ENCODE data around the gene AVEN. TPM values are rescaled to one million over a fixed set of nuclear protein-coding genes. Genes with fewer than 3 reads are reported as not detected.
A peak's percentile ranks its signal among the peaks of the same experiment; 100 is the strongest.

AVEN gene
- total RNA-seq, 1 donor from 2014 or later = 17.3 TPM

DNA sequence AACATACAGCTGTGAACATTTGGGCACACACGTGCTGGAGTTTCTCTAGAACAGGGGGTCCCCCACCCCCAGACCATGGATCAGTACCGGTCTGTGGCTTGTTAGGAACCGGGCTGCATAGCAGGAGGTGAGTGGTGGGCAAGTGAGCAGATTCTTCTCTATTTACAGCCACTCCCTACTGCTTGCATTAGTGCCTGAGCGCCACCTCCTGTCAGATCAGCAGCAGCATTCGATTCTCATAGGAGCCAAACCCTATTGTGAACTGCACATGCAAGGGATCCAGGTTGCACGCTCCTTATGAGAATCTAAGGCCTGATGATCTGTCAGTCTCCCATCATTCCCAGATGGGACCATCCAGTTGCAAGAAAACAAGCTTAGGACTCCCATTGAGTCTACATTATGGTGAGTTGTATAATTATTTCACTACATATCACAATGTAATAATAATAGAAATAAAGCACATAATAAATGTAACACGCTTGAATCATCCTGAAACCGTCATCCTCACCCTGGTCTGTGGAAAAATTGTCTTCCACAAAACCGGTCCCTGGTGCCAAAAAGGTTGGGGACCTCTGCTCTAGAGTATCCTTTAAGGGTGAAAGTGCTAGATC is 44.9 kb downstream of the AVEN start:
- Histone ChIP-seq H3K27ac (no peak overlapping the region), H3K9me3 (no peaks in the 10 kb centered on the region), H3K36me3 (no peaks in the 10 kb centered on the region), H3K27me3 (no peaks in the 10 kb centered on the region), H3K4me1 (no peaks in the 10 kb centered on the region), H3K4me3 (no peak overlapping the region)
- TF ChIP-seq, protein P1, sequence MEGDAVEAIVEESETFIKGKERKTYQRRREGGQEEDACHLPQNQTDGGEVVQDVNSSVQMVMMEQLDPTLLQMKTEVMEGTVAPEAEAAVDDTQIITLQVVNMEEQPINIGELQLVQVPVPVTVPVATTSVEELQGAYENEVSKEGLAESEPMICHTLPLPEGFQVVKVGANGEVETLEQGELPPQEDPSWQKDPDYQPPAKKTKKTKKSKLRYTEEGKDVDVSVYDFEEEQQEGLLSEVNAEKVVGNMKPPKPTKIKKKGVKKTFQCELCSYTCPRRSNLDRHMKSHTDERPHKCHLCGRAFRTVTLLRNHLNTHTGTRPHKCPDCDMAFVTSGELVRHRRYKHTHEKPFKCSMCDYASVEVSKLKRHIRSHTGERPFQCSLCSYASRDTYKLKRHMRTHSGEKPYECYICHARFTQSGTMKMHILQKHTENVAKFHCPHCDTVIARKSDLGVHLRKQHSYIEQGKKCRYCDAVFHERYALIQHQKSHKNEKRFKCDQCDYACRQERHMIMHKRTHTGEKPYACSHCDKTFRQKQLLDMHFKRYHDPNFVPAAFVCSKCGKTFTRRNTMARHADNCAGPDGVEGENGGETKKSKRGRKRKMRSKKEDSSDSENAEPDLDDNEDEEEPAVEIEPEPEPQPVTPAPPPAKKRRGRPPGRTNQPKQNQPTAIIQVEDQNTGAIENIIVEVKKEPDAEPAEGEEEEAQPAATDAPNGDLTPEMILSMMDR (IDR thresholded peaks at IDR 0.05) = peak in 1 of 3 experiments; percentile 21
- intact Hi-C loops (cut with DNase I) = no loop called here
- no peak for DNase-seq (ENCODE audit: low spot score in 2 of 2)

GRCh38 chr15:33988384-33988783 is 50.6 kb downstream of the AVEN start:
- TF ChIP-seq, protein P1 (IDR thresholded peaks at IDR 0.05) = no peak
- Histone ChIP-seq H3K4me1 (no peaks in the 10 kb centered on the region), H3K4me3 (no peak overlapping the region), H3K27me3 (no peaks in the 10 kb centered on the region), H3K27ac (no peak overlapping the region), H3K9me3 (no peaks in the 10 kb centered on the region), H3K36me3 (no peaks in the 10 kb centered on the region)
- intact Hi-C loops (cut with DNase I) = no loop called here
- no peak for DNase-seq (ENCODE audit: low spot score in 2 of 2)

GRCh38 chr15:33987444-33987843 is 51.6 kb downstream of the AVEN start:
- no peak for DNase-seq (ENCODE audit: low spot score in 2 of 2)
- no peak overlapping the region for H3K27ac ChIP-seq
- H3K36me3 ChIP-seq = no peaks in the 10 kb centered on the region
- no peak overlapping the region for H3K4me3 ChIP-seq
- no peaks in the 10 kb centered on the region for H3K27me3 ChIP-seq
- intact Hi-C loops (cut with DNase I) = no loop called here
- H3K9me3 ChIP-seq = no peaks in the 10 kb centered on the region
- TF ChIP-seq, protein P1 (IDR thresholded peaks at IDR 0.05) = no peak
- H3K4me1 ChIP-seq = no peaks in the 10 kb centered on the region

DNA sequence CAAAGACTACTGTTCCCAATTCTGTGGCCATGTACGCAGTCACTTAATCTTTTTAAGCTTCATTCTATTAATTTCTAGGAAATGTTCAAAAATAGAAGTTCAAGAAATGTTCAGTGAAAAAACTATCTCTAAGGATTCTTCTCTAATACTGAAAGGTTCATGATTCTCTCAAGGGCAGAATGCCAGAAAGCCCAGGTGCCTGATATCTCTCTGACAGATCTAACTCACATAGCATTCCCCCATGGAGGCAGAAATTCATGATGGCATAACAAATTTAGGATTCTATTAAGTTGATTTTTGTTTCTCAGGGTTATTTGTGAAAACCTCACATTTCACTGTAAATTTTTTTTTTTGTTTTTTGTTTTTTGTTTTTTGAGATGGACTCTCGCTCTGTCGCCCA is 53.3 kb downstream of the AVEN start:
- DNase-seq (ENCODE audit: low spot score in 2 of 2) = no peak
- Histone ChIP-seq H3K4me3 (no peak overlapping the region), H3K9me3 (no peaks in the 10 kb centered on the region), H3K36me3 (no peaks in the 10 kb centered on the region), H3K27ac (peak overlapping the region in 1 of 2 donors; percentile 62), H3K4me1 (no peaks in the 10 kb centered on the region), H3K27me3 (no peaks in the 10 kb centered on the region)
- intact Hi-C loops (cut with DNase I) = no loop called here
- TF ChIP-seq, protein P1 (IDR thresholded peaks at IDR 0.05) = no peak

DNA sequence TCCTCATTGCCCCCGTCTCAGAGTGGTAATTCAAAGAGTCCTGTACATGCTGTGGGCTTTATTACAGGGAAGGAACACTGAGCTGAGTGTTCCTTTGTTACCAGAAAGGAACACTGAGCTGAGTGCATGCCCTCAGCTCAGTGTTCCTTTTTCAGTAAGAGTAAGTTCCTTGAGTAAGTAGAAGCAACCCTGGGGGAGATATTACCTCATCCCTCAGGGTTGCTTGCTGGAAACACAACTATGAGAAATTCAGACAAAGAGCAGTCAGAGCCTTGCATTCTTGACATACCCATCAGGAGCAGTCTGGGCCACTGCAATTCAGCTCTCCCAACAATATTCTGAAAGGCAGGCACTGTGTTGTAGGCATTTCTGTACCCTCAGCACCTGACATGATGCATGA is 53.7 kb downstream of the AVEN start:
- Histone ChIP-seq H3K9me3 (no peaks in the 10 kb centered on the region), H3K4me1 (no peaks in the 10 kb centered on the region), H3K27ac (peak overlapping the region in 1 of 2 donors; percentile 62), H3K4me3 (no peak overlapping the region), H3K36me3 (no peaks in the 10 kb centered on the region), H3K27me3 (no peaks in the 10 kb centered on the region)
- no peak for DNase-seq (ENCODE audit: low spot score in 2 of 2)
- TF ChIP-seq, protein P1 (IDR thresholded peaks at IDR 0.05) = no peak
- intact Hi-C loops (cut with DNase I) = no loop called here

DNA sequence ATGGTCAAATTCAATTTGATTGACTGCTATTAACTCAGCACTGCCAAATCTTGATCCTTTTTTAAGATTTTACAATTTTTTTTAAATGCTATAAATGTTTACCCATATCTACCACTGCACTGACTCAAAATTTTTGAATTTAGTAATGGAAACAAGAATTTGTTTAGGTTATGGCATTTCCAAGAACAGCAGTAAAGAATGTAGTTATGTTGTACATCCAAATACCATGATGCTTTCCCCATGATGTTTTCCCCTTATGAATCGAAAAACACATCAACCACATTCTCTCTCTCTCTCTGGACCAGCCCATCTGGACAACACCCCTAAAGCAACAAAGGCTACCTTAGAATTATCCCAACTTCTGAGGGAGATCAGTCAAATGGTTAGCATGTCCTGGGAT is 56.5 kb downstream of the AVEN start:
- no peaks in the 10 kb centered on the region for H3K4me1 ChIP-seq
- no peaks in the 10 kb centered on the region for H3K27me3 ChIP-seq
- TF ChIP-seq, protein P1 (IDR thresholded peaks at IDR 0.05) = no peak
- no peak overlapping the region for H3K27ac ChIP-seq
- H3K9me3 ChIP-seq = no peaks in the 10 kb centered on the region
- DNase-seq (ENCODE audit: low spot score in 2 of 2) = no peak
- H3K4me3 ChIP-seq = no peak overlapping the region
- H3K36me3 ChIP-seq = no peaks in the 10 kb centered on the region
- intact Hi-C loops (cut with DNase I) = no loop called here
